Panc1 (cell line): Measurements from ENCODE around the gene ZNF563.

Source experiments
- POLR2AphosphoS5 ChIP-seq: IDR thresholded peaks from 2 replicates; pipeline ENCODE4 v1.6.1; 2012; ENCODE audit warnings: mild to moderate bottlenecking, low read depth, low read length, moderate library complexity
- TF ChIP-seq, protein P1 (sequence below): fragments of 450-650 bp; IDR thresholded peaks from 2 replicates; pipeline ENCODE4 v1.5.1; 2017; ENCODE audit warnings: mild to moderate bottlenecking

DNA sequence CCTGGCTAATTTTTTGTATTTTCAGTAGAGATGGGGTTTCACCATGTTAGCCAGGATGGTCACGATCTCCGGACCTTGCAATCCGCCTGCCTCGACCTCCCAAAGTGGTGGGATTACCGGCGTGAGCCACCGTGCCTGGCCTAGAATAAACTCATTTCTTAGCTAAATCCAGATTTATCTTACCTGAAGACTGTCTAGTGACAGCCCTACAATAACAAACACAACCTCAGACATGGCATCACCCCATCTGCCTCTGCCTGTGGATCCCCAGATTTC lies 43.7 kb downstream of the ZNF563 start:
- no peak for TF ChIP-seq POLR2AphosphoS5
- TF ChIP-seq, protein P1, sequence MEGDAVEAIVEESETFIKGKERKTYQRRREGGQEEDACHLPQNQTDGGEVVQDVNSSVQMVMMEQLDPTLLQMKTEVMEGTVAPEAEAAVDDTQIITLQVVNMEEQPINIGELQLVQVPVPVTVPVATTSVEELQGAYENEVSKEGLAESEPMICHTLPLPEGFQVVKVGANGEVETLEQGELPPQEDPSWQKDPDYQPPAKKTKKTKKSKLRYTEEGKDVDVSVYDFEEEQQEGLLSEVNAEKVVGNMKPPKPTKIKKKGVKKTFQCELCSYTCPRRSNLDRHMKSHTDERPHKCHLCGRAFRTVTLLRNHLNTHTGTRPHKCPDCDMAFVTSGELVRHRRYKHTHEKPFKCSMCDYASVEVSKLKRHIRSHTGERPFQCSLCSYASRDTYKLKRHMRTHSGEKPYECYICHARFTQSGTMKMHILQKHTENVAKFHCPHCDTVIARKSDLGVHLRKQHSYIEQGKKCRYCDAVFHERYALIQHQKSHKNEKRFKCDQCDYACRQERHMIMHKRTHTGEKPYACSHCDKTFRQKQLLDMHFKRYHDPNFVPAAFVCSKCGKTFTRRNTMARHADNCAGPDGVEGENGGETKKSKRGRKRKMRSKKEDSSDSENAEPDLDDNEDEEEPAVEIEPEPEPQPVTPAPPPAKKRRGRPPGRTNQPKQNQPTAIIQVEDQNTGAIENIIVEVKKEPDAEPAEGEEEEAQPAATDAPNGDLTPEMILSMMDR, result no peak
